PFSK-1 (cell line): Measurements from ENCODE around the gene SLC1A2.

Source experiments
- FOXP2 ChIP-seq: optimal IDR thresholded peaks from 2 replicates; pipeline ENCODE3; 2011; ENCODE audit warnings: borderline replicate concordance, control low read depth, inconsistent platforms; ENCODE audit not compliant: insufficient read depth; ENCODE audit errors: extremely low read length, extremely low read depth
- POLR2AphosphoS5 ChIP-seq: IDR thresholded peaks from 2 replicates; pipeline ENCODE4 v1.6.1; 2012; ENCODE audit warnings: low read depth, mild to moderate bottlenecking, control low read depth, low read length, moderate library complexity
- SIN3A ChIP-seq: IDR thresholded peaks from 2 replicates; pipeline ENCODE4 v1.6.1; 2012; ENCODE audit warnings: mild to moderate bottlenecking, low read length, moderate library complexity, borderline replicate concordance; ENCODE audit not compliant: insufficient read depth
- TAF1 ChIP-seq: IDR thresholded peaks from 2 replicates; pipeline ENCODE4 v1.6.1; 2012; ENCODE audit warnings: low read length, control low read depth, borderline replicate concordance; ENCODE audit not compliant: insufficient read depth
- TF ChIP-seq, protein P1 (sequence below), 2 experiments: IDR thresholded peaks; 2 replicates each; pipeline versions ENCODE4 v1.6.1 to v1.8.0; 2011 to 2012; ENCODE audit warnings: low read depth in 2 of 2, low read length in 2 of 2, control low read depth in 1 of 2, inconsistent platforms in 1 of 2, mild to moderate bottlenecking in 1 of 2, moderate library complexity in 1 of 2; ENCODE audit not compliant: insufficient read depth in 1 of 2

DNA sequence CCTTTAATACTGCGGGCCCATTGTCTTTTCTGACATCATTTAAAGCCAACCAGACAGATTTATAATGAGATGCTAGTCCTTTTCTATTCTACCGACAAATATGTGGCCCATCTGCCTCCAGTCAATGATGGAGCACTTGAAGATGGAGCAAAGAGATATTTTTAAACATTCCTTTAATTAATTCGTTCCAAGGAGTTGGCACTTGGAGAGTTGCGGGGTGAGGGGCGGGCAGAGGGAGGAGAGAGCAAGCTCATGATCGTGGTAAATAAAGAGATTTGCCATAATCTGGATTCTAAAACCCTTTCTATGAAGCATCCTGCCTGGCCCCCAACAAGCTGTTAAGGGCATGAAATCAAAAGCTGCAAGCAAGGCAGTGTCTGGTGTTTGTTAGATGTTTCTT, 5.0 kb downstream of the SLC1A2 start:
- TF ChIP-seq SIN3A: no peak
- TF ChIP-seq, protein P1, sequence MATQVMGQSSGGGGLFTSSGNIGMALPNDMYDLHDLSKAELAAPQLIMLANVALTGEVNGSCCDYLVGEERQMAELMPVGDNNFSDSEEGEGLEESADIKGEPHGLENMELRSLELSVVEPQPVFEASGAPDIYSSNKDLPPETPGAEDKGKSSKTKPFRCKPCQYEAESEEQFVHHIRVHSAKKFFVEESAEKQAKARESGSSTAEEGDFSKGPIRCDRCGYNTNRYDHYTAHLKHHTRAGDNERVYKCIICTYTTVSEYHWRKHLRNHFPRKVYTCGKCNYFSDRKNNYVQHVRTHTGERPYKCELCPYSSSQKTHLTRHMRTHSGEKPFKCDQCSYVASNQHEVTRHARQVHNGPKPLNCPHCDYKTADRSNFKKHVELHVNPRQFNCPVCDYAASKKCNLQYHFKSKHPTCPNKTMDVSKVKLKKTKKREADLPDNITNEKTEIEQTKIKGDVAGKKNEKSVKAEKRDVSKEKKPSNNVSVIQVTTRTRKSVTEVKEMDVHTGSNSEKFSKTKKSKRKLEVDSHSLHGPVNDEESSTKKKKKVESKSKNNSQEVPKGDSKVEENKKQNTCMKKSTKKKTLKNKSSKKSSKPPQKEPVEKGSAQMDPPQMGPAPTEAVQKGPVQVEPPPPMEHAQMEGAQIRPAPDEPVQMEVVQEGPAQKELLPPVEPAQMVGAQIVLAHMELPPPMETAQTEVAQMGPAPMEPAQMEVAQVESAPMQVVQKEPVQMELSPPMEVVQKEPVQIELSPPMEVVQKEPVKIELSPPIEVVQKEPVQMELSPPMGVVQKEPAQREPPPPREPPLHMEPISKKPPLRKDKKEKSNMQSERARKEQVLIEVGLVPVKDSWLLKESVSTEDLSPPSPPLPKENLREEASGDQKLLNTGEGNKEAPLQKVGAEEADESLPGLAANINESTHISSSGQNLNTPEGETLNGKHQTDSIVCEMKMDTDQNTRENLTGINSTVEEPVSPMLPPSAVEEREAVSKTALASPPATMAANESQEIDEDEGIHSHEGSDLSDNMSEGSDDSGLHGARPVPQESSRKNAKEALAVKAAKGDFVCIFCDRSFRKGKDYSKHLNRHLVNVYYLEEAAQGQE (IDR thresholded peaks at IDR 0.05; ENCODE audit: insufficient read depth in 1 of 2, low read depth in 2 of 2, low read length in 2 of 2): no peak
- no peak for TF ChIP-seq POLR2AphosphoS5
- no peak for TF ChIP-seq TAF1
- TF ChIP-seq FOXP2: no peak
